ENCODE results near the gene PPARG.

Gene PPARG

GRCh38 chr3:12327021-12327420 is 38.2 kb downstream of the PPARG start:
- CTCF ChIA-PET, result no interaction called here

GRCh38 chr3:12328132-12328836 is 39.4 kb downstream of the PPARG start:
- H3K27ac ChIP-seq, result no peak overlapping the region
- ChIA-PET POLR2A (ENCODE audit: low non-redundant PET) (no interaction called here), CTCF (no interaction called here)
- TF ChIP-seq CTCF (conservative IDR thresholded peaks at IDR 0.05; ENCODE audit: low read depth), result no peak
- DNase-seq (ENCODE audit: low spot score), result no peak

More at GRCh38 chr3:12327021-12327420, 38.2 kb downstream of the PPARG start:
- H3K27ac ChIP-seq, result no peak overlapping the region
- no peak for TF ChIP-seq CTCF (conservative IDR thresholded peaks at IDR 0.05; ENCODE audit: low read depth)
- POLR2A ChIA-PET (ENCODE audit: low non-redundant PET), result no interaction called here
- DNase-seq (ENCODE audit: low spot score), result no peak

GRCh38 chr3:12328837-12329462 is 40.1 kb downstream of the PPARG start:
- no peak overlapping the region for H3K27ac ChIP-seq
- DNase-seq (ENCODE audit: low spot score), result no peak
- ChIA-PET POLR2A (ENCODE audit: low non-redundant PET) (no interaction called here), CTCF (no interaction called here)
- no peak for TF ChIP-seq CTCF (conservative IDR thresholded peaks at IDR 0.05; ENCODE audit: low read depth)

GRCh38 chr3:12334786-12335185 is 45.9 kb downstream of the PPARG start:
- no peak for DNase-seq (ENCODE audit: low spot score)
- ChIA-PET POLR2A (ENCODE audit: low non-redundant PET) (no interaction called here), CTCF (no interaction called here)
- no peak for TF ChIP-seq CTCF (conservative IDR thresholded peaks at IDR 0.05; ENCODE audit: low read depth)
- no peak overlapping the region for H3K27ac ChIP-seq

GRCh38 chr3:12335421-12335820 is 46.6 kb downstream of the PPARG start:
- ChIA-PET CTCF (no interaction called here), POLR2A (ENCODE audit: low non-redundant PET) (no interaction called here)
- no peak overlapping the region for H3K27ac ChIP-seq
- TF ChIP-seq CTCF (conservative IDR thresholded peaks at IDR 0.05; ENCODE audit: low read depth), result no peak
- no peak for DNase-seq (ENCODE audit: low spot score)

- H3K27ac ChIP-seq, result no peak overlapping the region
- TF ChIP-seq CTCF (conservative IDR thresholded peaks at IDR 0.05; ENCODE audit: low read depth), result no peak
- POLR2A ChIA-PET (ENCODE audit: low non-redundant PET), result no interaction called here
- no peak for DNase-seq (ENCODE audit: low spot score)
- CTCF ChIA-PET, result interaction anchor here (0.6 kb wide), 1 partner anchor 828 kb away, joined by 4 read pairs; no protein-coding TSS in a partner anchor
Observed at GRCh38 chr3:12336099-12336498, 47.2 kb downstream of the PPARG start.
